Islet of Langerhans (tissue), 1 donor: ENCODE data around the gene VSIR.

Experiments used
- FAIRE-seq: peaks from one replicate; lab custom pipeline; 2011; peaks lifted over from hg19 to GRCh38; lab: Jason Lieb, UNC

VSIR gene

DNA sequence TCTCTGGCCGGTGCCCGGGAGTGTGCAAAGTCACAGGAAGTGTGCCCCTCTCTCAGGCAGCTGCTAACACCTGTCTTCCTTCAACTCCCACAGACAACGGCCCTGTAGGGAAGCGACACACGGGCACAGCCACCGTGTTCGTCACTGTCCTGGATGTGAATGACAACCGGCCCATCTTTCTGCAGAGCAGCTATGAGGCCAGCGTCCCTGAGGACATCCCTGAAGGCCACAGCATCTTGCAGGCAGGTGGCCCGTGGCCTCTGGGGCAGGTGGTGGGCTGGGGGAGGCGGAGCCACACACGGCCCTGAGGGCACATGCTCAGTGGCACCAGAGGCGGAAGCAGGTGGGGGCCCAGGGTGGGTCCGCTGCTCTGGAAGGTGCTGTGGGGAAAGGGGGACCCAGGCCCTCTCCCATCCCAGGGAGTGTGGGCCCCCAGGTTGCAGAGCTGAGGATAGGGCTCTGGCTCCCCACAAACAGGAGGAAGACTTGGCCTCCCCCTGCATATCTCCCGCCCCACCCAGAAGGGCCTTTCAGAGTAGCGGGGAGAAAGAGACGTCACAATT lies 60.7 kb downstream of the VSIR start:
- no peak for FAIRE-seq

DNA sequence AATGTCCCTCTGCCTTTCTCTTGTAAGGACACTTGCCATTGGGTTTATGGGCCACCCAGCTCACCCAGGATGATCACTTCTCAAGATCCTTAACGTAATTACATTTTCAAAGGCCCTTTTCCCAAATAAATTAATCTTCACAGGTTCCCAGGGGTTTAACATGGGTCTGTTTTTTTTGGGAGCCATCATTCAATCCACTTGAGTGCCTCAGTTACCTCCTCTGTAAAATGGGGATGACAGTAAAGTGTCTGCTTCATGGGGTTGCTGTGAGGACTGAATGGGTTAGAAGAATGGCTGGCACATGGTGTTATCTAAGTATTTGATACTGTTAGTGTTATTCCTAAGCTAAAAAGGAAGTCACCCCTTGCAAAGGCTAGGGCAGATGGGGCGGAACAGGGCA lies 61.1 kb downstream of the VSIR start:
- no peak for FAIRE-seq

DNA sequence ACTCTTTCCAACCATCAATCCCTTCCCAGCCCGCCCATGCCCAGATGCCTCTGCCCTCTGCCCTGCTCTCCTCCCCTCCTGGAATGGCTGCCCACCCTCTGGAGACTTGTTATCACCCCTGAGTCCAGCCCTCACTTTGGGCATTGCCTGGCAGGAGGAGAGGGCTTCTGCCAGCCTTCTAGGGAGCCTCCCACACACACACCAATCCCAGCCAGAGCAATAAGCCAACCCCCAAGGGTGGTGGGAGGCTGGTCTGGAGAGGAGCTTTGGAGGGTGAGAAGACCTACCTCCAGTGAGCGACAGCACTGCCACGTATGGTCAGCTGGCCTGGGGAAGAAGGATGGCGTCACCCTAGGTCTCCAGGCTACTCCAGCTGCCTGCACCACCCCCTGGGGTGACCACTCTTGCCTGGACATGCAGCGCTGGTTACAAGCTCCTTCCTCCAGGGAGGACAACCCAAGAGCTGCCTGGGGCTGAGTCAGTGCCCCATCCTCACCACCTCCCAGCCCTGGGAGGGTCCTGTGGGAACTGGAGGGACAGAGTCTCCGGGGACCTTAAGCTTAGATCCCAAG lies 62.2 kb downstream of the VSIR start:
- no peak for FAIRE-seq

DNA sequence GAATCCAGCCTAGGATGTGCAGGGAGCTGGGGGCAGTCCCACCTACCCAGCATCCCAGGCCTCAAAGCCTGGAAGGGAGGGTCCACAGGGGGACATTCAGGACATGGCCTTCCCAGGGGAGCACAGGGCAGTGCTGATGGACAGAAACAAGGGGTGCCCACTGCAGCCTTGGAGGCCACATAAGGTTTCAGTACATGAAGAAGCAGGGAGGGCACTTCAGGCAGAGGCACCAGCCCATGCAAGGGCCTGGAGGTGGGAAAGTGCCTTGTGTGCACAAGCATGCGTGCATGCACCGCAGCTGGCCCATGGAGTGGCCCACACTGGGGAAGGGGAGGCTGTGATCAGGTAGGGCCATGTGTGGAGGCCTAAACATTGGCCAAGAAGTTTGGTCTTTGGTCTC lies 62.8 kb downstream of the VSIR start:
- FAIRE-seq, result no peak

DNA sequence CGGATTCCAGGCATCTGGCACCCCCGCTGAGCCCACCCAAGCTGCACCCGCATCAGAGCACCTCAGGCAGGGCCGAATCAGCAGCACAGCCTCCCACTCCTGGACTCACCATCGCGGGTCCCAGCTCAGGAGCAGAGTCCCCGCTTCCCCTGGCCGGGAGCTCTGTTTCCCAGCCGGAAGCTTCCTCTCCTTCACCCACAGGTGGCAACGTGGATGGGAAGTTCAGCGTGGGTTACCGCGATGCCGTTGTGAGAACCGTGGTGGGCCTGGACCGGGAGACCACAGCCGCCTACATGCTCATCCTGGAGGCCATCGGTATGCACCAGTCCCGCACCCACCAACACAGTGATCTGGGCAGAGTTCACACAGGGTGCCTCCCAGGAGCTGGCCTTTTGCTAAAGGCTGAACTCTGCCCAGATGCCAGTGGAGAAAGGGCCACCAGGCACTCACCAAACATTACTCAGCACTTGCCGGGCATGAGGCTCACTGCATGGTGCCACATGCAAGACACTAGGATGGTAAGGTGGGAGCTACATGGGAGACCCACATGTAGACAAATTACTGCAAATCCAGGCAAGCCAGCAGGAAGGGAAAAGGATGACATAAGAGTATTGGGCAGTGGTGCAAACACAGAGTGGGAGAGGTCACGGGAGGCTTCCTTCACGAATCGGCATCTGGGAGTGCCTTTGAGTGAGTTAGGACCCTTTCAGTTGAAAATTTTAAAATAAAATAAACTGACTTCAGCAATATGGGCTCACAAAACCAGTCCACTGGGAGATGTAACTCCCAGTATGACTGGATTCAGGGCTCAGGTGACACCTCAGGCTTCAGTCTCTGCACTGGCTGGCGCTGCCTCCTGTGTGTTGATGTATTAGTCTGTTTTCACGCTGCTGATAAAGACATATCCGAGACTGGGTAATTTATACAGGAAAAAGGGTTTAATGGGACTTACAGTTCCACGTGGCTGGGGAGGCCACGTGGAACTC lies 64.1 kb downstream of the VSIR start:
- FAIRE-seq, result no peak

DNA sequence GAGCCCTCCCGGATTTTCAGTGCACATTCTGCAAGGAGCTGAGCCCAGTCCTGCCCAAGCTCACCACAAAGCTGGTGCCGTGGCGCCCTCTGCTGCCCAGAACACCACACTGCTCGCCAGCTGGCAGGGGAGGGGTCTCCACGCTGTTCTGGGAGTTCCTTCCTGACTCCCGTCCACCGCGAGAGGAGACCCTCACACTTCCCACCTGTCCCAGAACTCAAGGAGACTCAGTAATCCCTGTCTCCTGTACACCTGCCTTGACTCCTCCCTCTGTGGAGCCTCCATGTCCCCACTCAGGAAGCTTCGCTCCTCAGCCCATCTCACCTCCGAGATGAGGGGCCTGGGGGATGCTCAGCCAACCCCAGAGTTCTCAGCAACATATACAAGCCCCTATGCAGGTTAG lies 65.0 kb downstream of the VSIR start:
- FAIRE-seq, result no peak

DNA sequence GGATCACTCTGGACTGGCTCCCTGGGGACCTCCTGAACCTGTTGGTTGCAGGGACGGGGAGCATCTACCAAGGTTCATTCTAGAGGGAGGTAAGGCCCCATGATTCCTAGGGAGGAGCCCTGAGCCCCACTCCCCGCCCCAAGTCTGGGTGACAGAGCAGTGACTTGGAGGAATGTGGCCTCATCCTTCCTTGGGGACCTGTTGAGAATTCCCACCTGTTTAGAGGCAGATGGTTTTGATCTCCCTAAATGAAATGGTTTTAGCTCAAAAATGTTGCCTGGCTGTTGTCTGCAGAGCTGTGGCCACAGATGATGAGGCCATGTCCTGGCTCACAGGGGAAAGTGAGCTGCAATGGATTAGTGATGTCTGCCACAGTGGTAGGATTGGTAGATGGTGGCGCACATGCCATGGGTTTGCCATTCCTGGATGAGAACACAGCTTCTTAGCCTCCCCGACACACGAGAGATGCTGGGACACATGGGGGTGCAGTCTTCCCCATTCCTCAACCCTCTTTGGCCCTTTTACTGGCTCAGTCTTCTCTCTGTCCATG lies 66.0 kb downstream of the VSIR start:
- no peak for FAIRE-seq

DNA sequence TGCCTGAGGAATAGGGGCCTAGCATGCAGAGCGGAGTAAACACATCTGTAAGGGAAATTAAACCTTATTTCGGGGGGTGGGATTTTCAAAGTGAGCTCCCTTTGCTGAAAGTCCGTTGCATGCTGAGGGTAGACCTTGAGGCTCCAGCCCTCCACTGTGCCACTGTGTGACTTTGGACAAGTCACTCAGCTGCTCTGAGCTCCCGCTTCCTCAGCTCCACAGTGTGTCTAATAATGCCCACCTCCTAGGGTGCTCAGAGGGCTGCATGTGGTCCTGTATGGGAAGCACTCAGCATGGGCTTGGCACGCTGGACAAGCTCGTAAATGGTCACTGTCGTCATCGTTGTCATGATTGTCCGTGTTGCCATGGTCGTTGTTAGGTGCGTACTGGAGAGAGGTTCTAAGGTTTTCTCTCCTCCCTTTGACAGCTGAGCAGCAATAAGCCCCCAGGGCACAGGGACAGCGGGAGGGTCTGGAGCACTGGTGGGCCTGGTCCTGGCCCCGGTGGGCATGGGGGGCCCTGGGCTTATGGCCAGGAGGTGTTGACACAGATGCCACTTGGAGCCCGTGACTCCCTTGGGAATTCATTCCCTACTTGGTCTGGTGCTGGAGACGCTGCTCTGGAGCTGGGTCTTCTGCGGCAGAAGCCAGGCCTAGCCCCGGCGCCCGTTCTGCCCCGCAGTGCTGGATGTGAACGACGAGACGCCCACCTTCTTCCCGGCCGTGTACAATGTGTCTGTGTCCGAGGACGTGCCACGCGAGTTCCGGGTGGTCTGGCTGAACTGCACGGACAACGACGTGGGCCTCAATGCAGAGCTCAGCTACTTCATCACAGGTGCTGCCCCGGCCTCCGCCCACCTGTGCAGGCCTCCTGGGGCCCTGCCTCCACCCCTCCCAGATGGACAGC lies 66.9 kb downstream of the VSIR start:
- no peak for FAIRE-seq

DNA sequence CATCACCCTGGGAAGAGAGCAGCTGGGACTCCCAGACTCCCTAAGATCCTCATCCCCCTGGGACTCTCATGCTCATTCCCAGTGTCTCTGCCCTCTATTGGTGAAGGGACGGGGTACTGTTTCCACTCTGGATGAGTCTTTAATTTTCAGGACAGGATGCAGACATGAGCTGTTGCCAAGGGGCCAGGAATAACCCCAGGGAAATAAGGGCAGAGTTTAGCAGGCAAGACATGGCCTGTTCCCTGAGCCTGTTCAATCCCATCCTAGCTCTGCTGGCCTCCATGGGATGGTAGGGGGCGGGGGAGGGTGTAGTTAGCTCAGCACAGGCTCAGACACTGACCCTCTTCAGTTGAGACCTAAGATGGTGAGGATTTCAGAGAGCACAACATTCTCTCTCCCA lies 67.7 kb downstream of the VSIR start:
- FAIRE-seq, result no peak

DNA sequence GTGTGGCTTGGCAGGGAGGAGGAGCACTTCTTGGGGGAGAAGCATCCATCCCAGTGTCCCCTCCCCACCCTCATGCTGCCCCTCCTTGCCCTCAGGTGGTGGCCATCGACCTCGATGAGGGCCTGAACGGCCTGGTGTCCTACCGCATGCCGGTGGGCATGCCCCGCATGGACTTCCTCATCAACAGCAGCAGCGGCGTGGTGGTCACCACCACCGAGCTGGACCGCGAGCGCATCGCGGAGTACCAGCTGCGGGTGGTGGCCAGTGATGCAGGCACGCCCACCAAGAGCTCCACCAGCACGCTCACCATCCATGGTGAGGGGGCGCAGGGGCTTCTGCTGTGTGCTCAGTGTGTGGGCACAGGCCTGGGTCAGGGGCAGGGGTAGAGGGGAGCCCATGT lies 68.5 kb downstream of the VSIR start:
- no peak for FAIRE-seq

DNA sequence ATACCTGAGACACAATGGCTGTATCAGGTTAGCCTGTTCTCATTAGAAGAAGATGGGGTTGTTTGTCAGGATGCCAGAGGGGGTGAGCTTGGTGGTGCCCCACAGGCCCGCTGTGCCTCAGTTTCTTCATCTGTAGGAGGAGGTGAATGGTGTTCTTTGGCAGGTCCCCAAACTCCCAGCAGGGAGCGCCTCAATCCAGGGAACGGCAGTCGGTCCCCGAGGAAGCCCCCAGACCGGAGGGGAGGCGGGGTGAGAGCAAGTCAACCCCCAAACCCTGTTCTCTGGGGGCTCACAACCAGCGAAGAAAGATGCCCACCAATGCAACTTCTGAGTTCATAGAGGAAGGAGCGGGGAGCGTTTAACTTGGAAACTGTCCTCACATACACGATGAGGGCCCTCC lies 69.7 kb downstream of the VSIR start:
- FAIRE-seq, result no peak

DNA sequence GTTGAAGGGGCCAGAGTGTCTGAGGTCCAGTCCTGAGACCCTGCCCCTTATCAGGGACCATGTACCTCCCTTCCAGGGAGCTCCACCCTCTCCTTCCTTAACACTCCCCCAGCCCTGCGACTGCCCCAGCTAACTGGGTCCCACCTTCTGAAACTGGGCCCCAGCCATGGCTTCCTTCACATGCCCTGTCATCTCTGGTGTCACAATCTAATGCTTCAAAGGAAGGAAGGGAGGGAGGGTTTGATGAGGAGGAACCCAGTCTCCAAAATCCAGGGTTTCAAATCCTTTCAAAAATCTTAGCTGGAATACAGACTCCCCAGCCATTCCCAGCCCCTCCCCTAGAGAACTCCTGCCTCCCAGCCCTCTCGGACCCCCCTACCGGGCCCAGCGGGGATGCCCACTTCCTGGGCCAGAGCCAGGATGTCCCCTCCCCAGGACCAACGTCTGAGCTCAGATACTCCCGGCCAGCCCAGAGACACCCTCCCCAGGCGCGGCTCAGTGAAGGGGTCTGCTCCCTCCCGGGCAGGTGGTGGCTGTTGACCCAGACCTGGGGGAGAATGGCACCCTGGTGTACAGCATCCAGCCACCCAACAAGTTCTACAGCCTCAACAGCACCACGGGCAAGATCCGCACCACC lies 71.7 kb downstream of the VSIR start:
- no peak for FAIRE-seq

DNA sequence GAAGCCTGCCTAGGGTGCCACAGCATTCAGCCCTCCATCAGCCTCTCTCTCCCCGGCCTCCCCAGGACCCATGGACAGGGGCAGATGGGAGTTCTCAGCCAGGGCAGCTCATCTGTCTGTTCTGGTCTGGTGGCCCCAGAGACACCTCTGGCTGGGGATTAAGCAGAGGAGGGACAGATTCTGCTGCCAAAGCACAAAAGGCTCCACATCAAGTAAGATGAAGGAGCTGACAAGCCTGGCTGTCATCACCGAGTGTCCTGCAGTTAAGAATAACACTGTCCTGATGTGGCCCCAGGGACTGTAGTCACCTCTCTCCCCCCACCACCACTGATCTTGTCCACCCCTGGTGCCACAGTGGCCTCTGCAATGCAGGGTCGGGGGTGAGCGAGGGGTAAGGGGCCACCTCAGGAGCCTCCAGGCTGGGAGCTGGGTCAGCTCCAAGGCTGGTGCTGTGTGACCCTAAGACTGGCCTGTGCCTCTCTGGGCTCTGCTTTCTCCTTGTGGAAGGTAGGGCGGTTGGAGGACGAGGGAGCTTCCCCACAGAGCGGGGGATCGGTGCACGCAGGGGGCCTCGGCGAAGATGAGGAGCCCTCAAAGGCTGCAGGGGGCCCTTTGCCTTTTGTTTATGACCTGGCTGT lies 72.5 kb downstream of the VSIR start:
- no peak for FAIRE-seq

DNA sequence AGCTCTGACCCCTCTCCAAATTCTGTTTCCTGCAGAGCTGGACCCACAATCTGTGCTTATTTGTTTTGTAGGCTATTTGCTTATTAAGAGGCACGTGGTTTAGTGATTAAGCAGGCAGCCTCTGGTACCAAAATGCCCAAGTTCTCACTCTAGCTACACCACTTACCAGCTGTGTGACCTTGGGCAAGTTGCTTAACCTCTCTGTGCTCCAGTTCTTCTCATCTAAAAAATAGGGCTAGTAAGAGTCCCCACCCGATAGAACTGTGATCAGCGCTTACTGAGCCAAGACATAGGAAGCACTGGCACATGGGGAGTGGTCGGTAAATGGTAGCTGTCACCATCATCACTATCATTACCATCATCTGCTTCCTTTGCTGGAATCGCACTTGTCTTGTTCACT lies 74.6 kb downstream of the VSIR start:
- FAIRE-seq, result no peak

DNA sequence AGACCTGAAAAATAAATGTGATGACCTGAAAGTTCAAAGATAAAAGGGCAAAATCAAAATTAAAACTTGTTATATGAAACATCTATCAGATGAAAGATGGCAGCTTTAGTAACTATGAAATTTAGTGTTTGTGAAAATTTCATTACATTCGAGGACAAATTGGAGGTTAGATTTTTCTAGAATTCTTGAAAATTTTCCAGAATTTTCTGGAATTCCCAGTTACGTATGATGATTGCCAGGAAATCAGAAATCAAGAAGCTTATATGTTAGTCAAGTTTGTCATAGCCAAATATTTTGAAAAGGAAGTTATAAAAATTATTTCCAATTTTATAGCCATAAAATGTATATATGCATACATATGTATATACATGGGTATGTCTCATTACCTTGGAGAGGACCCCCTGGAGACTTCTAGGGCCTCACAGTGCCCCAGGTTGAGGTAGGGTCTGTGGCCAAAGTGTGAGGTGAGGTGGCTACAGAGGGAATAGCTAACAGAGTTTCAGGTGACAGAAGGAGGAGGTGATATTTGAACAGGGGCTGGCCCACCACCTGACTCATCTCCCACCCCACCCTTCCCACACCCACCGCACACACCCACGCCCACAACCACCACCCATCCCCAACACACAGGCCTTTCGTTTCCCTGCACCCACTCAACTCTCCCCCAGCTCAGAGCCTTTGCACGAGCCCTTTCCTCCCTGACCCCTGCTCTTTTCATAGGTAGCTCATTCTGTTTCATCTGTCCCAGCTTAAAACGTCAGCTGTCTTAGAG lies 75.2 kb downstream of the VSIR start:
- no peak for FAIRE-seq
